Measurements from ENCODE around the gene LEMD1.

DNA sequence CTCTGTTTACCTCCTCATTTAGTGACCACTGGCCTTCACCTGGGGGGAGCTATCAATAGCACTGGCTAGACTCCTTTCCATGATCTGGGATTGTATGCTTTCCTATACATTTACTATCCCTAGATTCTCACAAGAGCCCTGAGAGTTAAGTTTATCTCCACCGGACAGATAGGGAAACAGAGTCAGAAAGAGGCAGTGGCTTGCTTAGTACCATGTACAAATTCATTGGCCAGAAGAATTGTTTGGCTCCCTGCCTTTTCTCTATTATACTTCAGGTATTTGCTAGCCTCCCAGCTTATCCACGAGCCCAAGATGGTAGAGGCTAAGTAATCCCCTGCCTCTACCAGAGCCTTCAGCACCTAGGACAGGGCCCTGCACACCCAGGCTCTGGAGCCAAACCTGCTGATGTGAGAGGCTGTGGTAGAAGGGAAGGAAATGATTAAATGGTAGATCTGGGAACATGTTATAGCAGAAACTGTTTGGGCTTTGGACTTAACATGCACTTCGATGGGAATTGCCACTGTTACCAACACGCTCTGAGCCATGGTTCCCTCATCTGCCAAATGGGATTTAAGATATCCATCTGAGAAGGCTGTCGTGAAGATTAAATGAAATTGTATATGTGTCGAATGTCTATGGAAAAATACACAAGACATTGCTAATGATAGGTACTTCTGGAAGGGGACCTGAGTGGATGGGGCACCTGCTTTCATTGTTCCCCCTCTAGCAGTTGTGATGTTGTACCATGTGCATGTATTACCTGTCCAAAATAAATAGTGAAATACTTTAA is 37.1 kb upstream of the LEMD1 start:
- TF ChIP-seq, protein P1, sequence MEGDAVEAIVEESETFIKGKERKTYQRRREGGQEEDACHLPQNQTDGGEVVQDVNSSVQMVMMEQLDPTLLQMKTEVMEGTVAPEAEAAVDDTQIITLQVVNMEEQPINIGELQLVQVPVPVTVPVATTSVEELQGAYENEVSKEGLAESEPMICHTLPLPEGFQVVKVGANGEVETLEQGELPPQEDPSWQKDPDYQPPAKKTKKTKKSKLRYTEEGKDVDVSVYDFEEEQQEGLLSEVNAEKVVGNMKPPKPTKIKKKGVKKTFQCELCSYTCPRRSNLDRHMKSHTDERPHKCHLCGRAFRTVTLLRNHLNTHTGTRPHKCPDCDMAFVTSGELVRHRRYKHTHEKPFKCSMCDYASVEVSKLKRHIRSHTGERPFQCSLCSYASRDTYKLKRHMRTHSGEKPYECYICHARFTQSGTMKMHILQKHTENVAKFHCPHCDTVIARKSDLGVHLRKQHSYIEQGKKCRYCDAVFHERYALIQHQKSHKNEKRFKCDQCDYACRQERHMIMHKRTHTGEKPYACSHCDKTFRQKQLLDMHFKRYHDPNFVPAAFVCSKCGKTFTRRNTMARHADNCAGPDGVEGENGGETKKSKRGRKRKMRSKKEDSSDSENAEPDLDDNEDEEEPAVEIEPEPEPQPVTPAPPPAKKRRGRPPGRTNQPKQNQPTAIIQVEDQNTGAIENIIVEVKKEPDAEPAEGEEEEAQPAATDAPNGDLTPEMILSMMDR (IDR thresholded peaks at IDR 0.05), result no peak
- TF ChIP-seq POLR2A (IDR thresholded peaks at IDR 0.05; ENCODE audit: low read depth) (no peak), POLR2AphosphoS5 (IDR thresholded peaks at IDR 0.05) (no peak), EP300 (IDR thresholded peaks at IDR 0.05) (no peak)
